GM19455 (cell line): ENCODE measurements around the gene FKBP9.
"Not testable (repeated sequence)": the region's sequence is repeated elsewhere in the genome, so short reads cannot be mapped to it uniquely, and the experiment has no call there.

Experiments
- ATAC-seq: cut with Tn5 transposase; IDR thresholded peaks from one replicate; pipeline ENCODE4 v1.9.1; 2021; ENCODE audit not compliant: unreplicated experiment

FKBP9 gene

DNA sequence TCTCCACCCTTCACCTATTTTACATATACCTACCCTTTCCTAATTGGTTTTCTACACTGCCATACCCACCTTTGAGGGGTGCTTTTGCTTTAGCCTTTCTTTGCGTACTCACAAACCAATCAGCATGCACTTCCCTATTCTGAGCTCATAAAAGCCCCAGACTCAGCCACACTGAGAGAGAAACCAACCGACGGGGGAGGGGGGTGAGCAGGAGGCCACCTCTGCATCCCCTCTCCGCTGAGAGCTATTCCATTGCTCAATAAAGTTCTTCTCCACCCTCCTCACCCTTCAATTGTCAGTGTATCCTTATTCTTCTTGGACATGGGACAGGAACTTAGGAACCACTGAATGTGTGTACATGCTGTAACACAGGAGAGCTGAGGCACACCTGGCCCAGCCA, 9.0 kb upstream of the FKBP9 start:
- no peak for ATAC-seq

DNA sequence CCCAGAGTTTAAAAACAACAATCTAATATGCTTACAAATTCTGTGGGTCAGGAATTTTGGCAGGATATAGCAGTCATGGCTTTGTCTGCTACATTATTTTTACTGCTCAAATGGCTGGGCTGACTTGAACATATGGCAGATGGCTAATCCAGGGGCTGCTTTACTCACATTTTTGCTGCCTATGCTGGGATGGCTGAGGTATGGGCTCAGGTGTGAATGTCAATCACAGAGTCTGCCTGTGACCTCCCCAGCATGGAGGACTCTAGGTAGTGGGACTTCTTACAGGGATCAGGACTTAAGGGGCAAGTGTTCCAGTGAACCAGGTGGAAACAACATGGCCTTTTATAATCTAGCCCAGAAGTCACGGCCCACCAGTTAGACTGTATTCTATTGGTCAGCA, 4.4 kb upstream of the FKBP9 start:
- no peak for ATAC-seq

DNA sequence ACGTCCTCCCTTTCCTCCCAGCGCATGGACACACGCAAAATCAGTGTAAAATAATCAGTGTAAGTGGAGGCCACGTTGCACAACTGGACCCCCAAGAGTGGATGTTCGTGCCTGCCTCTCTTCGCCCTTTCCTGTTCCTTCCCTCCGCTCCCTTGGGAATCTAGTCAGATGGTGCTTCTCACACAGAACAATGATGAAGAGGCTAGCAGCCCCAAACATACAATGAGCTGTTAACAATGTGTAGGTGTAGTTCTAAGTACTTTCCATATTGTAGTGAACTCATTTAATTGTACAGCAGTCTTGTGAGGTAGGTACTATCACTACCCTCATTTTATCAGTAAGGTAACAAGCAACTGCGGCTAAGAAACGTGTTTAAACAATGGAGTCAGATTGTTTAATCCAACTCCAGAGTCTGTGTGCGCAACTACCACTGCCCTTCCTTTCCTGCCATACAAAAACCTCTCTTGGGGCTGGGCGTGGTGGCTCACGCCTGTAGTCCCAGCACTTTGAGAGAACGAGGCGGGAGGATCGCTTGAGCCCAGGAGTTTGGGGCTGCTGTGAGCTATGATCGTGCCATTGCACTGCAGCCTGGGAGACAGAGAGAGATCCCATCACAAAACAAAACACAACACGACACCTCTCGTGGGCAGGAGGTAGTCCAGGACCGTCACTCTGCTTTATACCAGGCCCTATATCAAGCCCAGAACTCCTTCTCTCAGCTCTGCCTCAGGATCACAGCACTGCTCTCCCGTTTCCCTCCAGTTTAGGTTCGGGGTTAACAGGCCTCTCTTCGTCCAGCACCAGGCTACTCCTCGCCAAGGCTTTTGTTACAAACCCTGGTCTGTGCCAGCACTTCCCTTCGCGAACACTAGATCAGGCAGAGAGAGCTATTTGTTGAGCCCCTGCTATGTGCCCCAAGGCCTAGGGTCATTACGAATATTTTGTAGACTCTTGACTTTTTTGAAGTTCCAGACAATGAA, 1.1 kb downstream of the FKBP9 start:
- no peak for ATAC-seq

GRCh38 chr7:32963880-32964301, 6.7 kb downstream of the FKBP9 start:
- not testable (repeated sequence) for ATAC-seq

DNA sequence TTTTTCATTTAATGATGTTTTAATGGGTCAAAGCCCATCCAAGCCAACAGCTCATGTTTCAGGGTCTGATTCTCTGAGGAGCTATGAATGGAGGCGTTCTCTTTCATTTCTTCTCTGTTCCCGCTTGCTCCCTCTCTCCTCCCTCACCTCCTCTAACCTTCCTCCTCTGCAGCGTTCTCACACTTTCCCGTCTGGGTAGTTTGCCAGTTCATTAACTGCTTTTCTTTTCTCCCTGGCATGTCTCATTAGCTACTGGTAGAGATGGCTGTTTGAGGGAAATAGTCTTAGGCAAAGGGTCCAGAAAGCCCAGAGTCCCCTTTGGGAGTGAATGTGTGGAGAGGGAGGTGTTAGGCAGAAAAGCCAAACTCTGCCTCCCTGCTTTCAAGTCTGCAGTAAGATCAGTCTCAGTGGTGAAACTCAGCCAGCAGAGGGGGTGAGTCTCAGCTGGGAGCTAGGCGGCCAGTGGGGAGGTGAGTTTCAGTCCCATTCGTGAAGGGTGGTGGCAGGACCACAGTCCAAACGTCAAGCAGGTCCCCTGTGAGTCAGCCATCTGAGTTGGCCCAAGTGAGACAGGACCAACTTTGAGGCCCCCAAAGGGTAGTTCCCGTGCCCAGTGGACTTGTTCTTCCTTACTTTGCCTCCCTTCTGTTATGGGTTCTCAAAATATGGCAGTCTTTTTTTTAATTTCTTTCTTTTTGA, 7.4 kb downstream of the FKBP9 start:
- peak; percentile 93 for ATAC-seq

DNA sequence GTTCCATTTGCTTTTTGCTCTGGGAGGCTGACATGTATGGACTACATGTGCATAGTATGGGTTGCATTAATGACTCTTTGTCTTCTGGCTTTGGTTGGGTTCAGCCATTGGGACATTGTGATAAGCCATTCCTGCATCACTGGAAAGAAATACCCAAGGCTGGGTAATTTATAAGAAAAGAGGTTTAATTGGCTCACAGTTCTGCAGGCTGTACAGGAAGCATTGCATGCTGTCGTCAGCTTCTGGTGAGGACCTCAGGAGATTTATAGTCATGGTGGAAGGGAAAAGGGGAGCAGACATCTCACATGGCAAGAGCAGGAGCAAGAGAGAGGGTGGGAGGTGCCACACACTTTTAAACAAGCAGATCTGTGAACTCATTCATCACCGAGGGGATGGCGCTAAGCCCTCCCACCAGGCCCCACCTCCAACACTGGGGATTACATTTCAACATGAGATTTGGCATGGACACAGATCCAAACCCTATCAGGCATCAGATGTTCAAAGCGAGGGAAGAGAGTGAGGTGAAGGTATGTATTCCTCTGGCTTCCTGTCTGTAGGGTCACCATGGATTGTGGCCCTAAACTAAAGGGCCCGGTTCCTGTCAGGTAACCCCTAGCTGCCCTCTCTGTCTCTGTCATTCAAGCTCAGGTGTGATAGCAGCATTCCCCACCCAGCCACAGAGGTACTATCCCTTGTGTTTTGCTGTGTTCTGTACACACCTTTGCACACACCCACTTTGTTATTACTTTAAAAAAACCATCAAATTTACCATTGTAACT, 9.4 kb downstream of the FKBP9 start:
- not testable (repeated sequence) for ATAC-seq

DNA sequence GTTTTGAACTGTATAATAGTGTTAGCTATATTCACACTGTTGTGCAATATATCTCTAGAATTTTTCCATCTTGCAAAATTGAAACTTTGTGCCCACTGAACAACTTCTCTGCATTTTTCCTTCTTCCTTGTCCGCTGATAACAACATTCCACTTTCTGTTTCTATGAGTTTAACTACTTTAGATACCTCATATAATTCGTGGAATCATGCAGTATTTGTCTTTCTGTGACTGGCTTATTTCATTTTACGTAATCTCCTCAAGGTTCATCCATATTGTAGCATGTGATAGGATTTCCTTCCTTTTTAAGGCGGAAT, 10.0 kb downstream of the FKBP9 start:
- ATAC-seq, result not testable (repeated sequence)

GRCh38 chr7:32971967-32972366, 14.7 kb downstream of the FKBP9 start:
- not testable (repeated sequence) for ATAC-seq

GRCh38 chr7:32977159-32977558, 19.9 kb downstream of the FKBP9 start:
- not testable (repeated sequence) for ATAC-seq

GRCh38 chr7:32979246-32979645, 22.0 kb downstream of the FKBP9 start:
- not testable (repeated sequence) for ATAC-seq

DNA sequence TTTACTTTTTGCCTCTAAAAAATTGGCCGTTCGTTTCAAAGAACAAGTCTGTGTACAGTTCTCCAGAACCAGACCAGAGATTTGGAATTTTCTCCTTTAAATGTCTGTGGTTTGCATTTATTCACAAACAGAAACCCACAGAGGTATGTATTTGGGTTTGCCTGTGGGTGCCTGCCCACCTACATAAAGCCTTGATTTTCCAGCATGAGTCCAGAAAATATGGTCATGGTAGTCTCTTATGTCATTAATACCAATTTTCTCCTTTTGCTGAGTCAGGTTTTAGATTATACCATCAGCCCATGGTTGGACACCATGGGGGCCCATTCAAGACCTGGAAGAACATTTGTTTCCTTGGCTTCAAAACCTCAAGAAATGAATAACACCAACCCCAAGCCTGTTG, 22.7 kb downstream of the FKBP9 start:
- ATAC-seq, result not testable (repeated sequence)

DNA sequence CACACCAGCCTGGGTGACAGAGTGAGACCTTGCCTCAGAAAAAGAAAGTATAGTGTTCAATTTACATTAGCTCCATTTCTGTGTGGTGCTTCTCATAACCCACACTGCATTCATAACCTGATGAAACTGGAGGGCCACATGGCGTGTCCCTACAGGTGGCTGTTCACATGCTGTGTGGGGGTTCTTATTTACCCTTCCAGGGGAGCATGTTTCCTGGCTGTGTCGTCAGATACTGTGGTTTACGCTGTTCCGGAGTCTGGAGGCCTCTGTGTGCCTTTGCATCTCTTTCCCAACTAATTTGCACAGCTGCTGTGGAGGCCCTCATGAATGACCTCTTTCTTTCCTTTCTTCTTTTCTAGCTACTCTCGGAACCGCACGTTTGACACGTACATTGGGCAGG, 30.9 kb downstream of the FKBP9 start:
- ATAC-seq, result not testable (repeated sequence)

DNA sequence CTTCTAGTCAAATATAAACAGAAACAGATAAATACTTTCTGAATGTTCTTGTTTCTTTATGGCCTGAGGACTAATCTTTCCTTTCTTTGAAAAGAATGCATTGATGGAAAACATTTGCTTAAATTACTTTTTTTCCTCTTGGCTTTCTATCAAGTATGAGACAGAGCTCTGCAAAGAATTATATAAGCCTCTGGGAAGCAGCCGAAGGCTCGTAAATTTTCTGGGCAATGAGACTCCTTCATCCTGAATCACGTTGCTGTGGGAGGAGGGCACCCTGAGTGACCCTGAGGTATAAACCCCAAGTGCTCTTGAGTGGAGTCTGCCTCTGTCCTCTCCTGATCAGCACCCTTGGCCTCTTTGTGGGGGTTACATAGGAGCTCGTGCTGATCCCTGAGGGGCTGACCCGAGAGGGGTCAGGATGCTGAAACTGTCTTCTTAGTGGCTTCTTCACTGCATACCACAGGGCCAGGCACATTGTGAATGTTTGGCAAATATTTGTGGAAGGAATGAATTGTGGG, 33.9 kb downstream of the FKBP9 start:
- ATAC-seq, result not testable (repeated sequence)

DNA sequence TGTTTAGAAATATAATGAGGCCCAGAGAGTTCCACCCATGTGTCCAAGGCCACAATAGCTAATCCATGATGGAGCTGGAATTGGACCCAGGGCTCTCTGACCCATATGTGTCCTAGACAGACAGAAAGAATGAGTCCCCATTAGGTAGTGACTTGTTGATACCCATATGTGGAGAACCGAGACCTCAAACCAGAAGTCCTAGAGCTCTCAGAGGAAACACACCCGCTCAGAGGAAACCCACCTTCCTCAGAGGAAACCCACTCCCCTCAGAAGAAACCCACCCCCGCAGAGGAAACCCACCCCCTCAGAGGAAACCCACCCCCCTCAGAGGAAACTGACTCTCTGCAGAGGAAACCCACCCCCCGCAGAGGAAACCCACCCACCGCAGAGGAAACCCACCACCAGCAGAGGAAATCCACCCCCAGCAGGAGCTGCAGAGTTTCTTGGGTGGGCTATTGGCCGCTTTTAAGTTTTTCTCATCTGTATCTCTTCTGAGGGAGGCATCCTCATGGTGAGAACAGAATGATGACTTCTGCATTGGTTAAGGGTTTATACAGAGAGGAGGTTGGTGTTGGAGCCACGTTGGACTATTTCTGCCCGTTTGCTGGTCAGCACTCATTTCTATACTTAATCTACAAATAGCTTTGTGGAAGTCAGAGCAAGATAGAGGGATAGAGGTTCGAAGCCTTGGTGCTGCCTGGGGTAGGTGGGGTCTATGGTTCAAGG, 34.9 kb downstream of the FKBP9 start:
- ATAC-seq, result not testable (repeated sequence)

DNA sequence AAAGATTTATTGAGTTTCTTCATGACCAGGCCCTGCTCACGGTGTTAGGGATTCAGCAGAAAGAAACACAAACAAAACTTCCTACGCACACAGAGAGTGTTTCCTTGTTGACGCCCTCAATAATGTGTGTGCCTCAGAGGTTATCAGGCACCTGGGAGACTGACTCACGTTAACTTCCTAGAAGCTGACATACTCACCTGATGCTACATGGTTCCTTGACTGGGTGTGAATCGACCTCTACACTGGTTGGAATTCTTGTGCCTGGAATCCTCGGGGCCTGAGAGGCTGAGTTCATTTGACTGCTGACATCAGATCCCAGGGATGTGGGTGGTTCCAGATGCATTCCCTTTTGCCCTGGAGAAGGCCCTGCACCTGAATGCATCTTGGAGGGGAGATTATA, 35.5 kb downstream of the FKBP9 start:
- ATAC-seq, result not testable (repeated sequence)

GRCh38 chr7:32997956-32998355, 40.7 kb downstream of the FKBP9 start:
- ATAC-seq, result not testable (repeated sequence)

GRCh38 chr7:32998361-32999171, 41.3 kb downstream of the FKBP9 start:
- ATAC-seq, result not testable (repeated sequence)

- ATAC-seq, result not testable (repeated sequence)
Measured at GRCh38 chr7:32999380-32999779, 42.1 kb downstream of the FKBP9 start.

DNA sequence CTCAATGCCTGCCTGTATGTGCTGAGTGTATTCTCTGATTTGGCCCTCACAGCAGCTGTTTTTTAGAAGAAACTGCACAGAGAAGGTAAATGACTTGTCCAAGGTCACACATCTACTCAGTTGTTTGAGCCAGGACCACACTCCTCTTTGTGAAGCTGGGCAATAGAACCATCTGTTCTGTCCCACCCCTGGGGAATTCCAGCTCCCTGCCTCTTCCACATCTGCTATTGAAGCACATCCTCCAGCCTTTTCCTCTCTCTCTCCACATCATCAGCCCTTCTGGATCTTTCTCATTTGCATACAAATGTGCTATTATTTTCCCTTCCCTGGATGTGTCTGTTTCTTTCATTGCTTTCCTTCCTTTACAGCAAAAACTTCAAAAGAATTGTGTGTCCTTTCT, 45.9 kb downstream of the FKBP9 start:
- not testable (repeated sequence) for ATAC-seq
